Endodermal cell (in vitro differentiated cells): ENCODE results near the gene NOVA1. TPM values are rescaled to one million over a fixed set of nuclear protein-coding genes. Genes with fewer than 3 reads are reported as not detected.

Experiments used
- DNase-seq: peaks from one replicate; pipeline ENCODE4 v3.0.0-alpha.2; 2017
- H3K27ac ChIP-seq: 2 replicates; pipeline ENCODE4 v1.5.1; 2013; ENCODE audit warnings: mild to moderate bottlenecking, low read depth, low read length, moderate library complexity
- H3K27me3 ChIP-seq: 2 replicates; pipeline ENCODE4 v1.6.1; 2013; ENCODE audit warnings: mild to moderate bottlenecking, low read length, moderate library complexity; ENCODE audit not compliant: insufficient read depth, control insufficient read depth, poor library complexity, severe bottlenecking
- H3K36me3 ChIP-seq: 2 replicates; pipeline ENCODE4 v1.7.0; 2013; ENCODE audit warnings: mild to moderate bottlenecking, low read length, moderate library complexity; ENCODE audit not compliant: control insufficient read depth, insufficient read depth
- H3K4me1 ChIP-seq: one replicate; pipeline ENCODE4 v1.7.0; 2013; ENCODE audit warnings: low read length; ENCODE audit not compliant: control insufficient read depth, insufficient read depth
- H3K4me3 ChIP-seq: 2 replicates; pipeline ENCODE4 v1.5.1; 2013; ENCODE audit warnings: mild to moderate bottlenecking, low read length, moderate library complexity
- H3K9ac ChIP-seq: 2 replicates; pipeline ENCODE4 v1.6.1; 2013; ENCODE audit warnings: mild to moderate bottlenecking, low read length, moderate library complexity; ENCODE audit not compliant: poor library complexity, severe bottlenecking; ENCODE audit errors: extremely low read depth
- H3K9me3 ChIP-seq: 2 replicates; pipeline ENCODE4 v1.6.1; 2013; ENCODE audit warnings: mild to moderate bottlenecking, low read length, moderate library complexity; ENCODE audit not compliant: control insufficient read depth
- H3K27ac Mint-ChIP-seq: 2 replicates; pipeline ENCODE4 v1.8.0; 2020; ENCODE audit warnings: mixed read lengths
- H3K27me3 Mint-ChIP-seq: 2 replicates; pipeline ENCODE4 v1.8.0; 2021; ENCODE audit warnings: mild to moderate bottlenecking, mixed read lengths; ENCODE audit not compliant: insufficient read depth
- H3K36me3 Mint-ChIP-seq: 2 replicates; pipeline ENCODE4 v1.8.0; 2020; ENCODE audit warnings: low read depth, mixed read lengths
- H3K4me1 Mint-ChIP-seq: 2 replicates; pipeline ENCODE4 v1.8.0; 2020; ENCODE audit warnings: mixed read lengths
- H3K4me3 Mint-ChIP-seq: 2 replicates; pipeline ENCODE4 v1.8.0; 2020; ENCODE audit warnings: mild to moderate bottlenecking, moderate library complexity, mixed read lengths
- H3K9me3 Mint-ChIP-seq: 2 replicates; pipeline ENCODE4 v1.8.0; 2020; ENCODE audit warnings: mild to moderate bottlenecking, mixed read lengths
- WGBS, 2 experiments: methylation state at CpG; one replicate each; pipeline versions ENCODE4 v1.1.5 to v1.1.7; 2013; ENCODE audit warnings: missing lambda C conversion rate in 2 of 2, mixed read lengths in 1 of 2; ENCODE audit not compliant: insufficient coverage in 1 of 2, insufficient read length in 1 of 2; 5-methylcytosine and 5-hydroxymethylcytosine counted together
- total RNA-seq, 2 donors: library from RNA; stranded (reverse); fragmentation: NEBNext Ultra II Directional in 1 of 2; extraction: Animal tissue kit (Norgen Biotek cat#: 25700) in 1 of 2; gene quantifications; 2 replicates in 1 of 2; 3 replicates in 1 of 2; pipeline ENCODE4 v1.2.1, GENCODE V29; 2021
- TF ChIP-seq, protein P1 (sequence below): fragments of 200-600 bp; sonication (generic); conservative IDR thresholded peaks from 2 replicates; pipeline ENCODE4 v1.5.0; 2021; ENCODE audit warnings: antibody characterized with exemption, mild to moderate bottlenecking

The NOVA1 gene
- total RNA-seq, 2 donors from 2014 or later = 25.4 to 25.5 TPM

DNA sequence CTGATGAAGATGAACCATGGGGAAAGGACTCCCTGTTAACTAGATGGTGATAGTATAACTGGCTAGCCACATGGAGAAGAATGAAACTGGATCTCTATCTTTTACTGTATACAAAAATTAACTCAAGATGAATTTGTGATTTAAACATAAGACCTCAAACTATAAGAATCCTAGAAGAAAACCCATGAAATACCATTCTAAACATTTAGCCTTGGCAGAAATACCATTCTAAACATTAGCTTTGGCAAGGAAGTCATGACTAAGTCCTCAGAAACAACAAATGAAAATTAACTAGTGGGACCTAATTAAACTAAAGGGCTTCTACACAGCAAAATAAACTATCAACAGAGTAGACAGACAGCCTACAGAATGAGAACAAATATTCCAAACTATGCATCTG is 28.4 kb upstream of the NOVA1 start:
- TF ChIP-seq, protein P1, sequence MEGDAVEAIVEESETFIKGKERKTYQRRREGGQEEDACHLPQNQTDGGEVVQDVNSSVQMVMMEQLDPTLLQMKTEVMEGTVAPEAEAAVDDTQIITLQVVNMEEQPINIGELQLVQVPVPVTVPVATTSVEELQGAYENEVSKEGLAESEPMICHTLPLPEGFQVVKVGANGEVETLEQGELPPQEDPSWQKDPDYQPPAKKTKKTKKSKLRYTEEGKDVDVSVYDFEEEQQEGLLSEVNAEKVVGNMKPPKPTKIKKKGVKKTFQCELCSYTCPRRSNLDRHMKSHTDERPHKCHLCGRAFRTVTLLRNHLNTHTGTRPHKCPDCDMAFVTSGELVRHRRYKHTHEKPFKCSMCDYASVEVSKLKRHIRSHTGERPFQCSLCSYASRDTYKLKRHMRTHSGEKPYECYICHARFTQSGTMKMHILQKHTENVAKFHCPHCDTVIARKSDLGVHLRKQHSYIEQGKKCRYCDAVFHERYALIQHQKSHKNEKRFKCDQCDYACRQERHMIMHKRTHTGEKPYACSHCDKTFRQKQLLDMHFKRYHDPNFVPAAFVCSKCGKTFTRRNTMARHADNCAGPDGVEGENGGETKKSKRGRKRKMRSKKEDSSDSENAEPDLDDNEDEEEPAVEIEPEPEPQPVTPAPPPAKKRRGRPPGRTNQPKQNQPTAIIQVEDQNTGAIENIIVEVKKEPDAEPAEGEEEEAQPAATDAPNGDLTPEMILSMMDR = no peak
- H3K27me3 Mint-ChIP-seq = no peaks in the 10 kb centered on the region
- H3K36me3 Mint-ChIP-seq = no peaks in the 10 kb centered on the region
- Histone ChIP-seq H3K4me3 (no peak overlapping the region), H3K9ac (no peak overlapping the region), H3K27me3 (peaks cover 5% of the 10 kb centered on the region), H3K9me3 (peaks cover 5% of the 10 kb centered on the region), H3K36me3 (no peaks in the 10 kb centered on the region), H3K4me1 (no peaks in the 10 kb centered on the region), H3K27ac (no peak overlapping the region)
- no peak for DNase-seq
- peaks cover 14% of the 10 kb centered on the region for H3K4me1 Mint-ChIP-seq
- peaks cover 6% of the 10 kb centered on the region for H3K9me3 Mint-ChIP-seq
- no peak overlapping the region for H3K27ac Mint-ChIP-seq
- no peak overlapping the region for H3K4me3 Mint-ChIP-seq

DNA sequence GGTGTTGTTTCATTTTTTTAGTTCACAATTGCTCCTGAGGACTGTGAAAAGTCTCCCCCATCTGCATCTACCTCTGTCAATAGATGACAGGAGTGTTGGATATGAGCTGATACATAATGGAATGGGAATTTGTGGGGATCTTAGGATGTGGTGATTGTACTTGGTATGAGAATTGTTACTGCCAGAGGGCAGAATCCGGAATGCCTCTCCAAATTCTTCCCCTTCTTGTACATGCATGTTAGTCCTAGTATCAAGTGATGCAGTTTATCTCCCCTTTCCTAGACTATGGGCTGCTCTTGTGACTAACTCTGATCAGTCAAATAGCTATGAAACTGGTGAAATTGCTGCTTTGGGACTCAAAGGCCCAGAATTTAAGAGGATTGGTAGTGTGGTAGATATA is 24.8 kb upstream of the NOVA1 start:
- Mint-ChIP-seq H3K4me1 (peaks cover 14% of the 10 kb centered on the region), H3K36me3 (no peaks in the 10 kb centered on the region), H3K4me3 (no peak overlapping the region), H3K27me3 (peaks cover 4% of the 10 kb centered on the region), H3K9me3 (peaks cover 6% of the 10 kb centered on the region), H3K27ac (no peak overlapping the region)
- no peak for DNase-seq
- TF ChIP-seq, protein P1 = no peak
- Histone ChIP-seq H3K4me1 (no peaks in the 10 kb centered on the region), H3K36me3 (no peaks in the 10 kb centered on the region), H3K27ac (no peak overlapping the region), H3K9me3 (peaks cover 5% of the 10 kb centered on the region), H3K4me3 (no peak overlapping the region), H3K9ac (no peak overlapping the region), H3K27me3 (peaks cover 21% of the 10 kb centered on the region)
- WGBS, 2 experiments = 69 to 100% methylated on average over 1 of the region's 1 CpG

DNA sequence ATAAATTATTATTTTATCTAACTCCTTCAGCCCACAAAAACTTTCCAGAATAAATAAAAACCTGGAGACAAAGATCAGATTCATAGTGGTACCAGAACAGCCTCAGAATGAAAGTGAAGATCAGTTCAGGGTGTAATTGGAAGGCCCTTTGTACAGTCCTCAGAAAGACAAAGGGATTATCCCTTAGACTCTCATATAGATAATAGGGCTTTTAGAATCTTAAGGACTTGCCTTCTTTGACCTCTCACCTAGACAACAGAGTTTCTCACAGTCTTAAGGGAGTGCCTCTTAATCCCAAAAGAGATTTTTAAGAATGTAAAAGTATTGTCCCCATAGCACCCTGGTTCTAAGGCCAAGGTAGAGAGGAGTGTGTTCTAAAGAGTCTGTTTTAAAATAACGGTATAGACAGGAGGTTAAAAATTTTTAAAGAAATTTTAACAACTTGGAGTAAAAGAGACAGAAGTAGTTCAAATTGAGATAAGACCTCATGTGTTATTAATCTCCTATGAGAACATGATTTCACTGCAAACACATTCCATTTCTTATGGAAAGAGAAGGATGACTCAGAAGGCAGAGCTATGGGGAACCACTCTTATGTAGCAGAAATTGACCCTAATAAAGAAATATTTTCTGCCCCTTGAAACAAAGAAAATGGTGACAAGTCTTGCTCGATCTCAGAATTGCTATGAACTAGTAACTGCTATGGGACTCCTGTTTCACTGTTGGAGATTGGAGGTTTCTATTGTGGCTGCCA is 24.2 kb upstream of the NOVA1 start:
- peaks cover 4% of the 10 kb centered on the region for H3K9me3 Mint-ChIP-seq
- no peaks in the 10 kb centered on the region for H3K36me3 ChIP-seq
- H3K4me1 Mint-ChIP-seq = peaks cover 14% of the 10 kb centered on the region
- no peaks in the 10 kb centered on the region for H3K36me3 Mint-ChIP-seq
- H3K27ac Mint-ChIP-seq = no peak overlapping the region
- H3K27me3 ChIP-seq = peaks cover 21% of the 10 kb centered on the region
- no peak overlapping the region for H3K4me3 ChIP-seq
- H3K4me1 ChIP-seq = no peaks in the 10 kb centered on the region
- DNase-seq = no peak
- H3K9me3 ChIP-seq = peaks cover 1% of the 10 kb centered on the region
- 98 to 100% methylated on average over 1 to 2 of the region's 2 CpGs for WGBS, 2 experiments
- H3K4me3 Mint-ChIP-seq = no peak overlapping the region
- H3K27me3 Mint-ChIP-seq = peaks cover 4% of the 10 kb centered on the region
- no peak overlapping the region for H3K9ac ChIP-seq
- TF ChIP-seq, protein P1 = no peak
- no peak overlapping the region for H3K27ac ChIP-seq
